ENCODE measurements around the gene ACTR6.

Gene ACTR6

GRCh38 chr12:100208834-100209233 lies 8.2 kb downstream of the ACTR6 start:
- H3K9me3 ChIP-seq (ENCODE audit: severe bottlenecking), result no peaks in the 10 kb centered on the region
- TF ChIP-seq CTCF (IDR thresholded peaks at IDR 0.05; ENCODE audit: low read depth, low read length), result no peak
- no peak overlapping the region for H3K4me3 ChIP-seq (ENCODE audit: low read depth, low read length)
- H3K36me3 ChIP-seq, result peaks cover 58% of the 10 kb centered on the region
- H3K27me3 ChIP-seq (ENCODE audit: insufficient read depth, low read depth, severe bottlenecking), result no peaks in the 10 kb centered on the region
- no peak for DNase-seq
- no peak overlapping the region for H3K27ac ChIP-seq

- no peaks in the 10 kb centered on the region for H3K27me3 ChIP-seq (ENCODE audit: insufficient read depth, low read depth, severe bottlenecking)
- H3K27ac ChIP-seq, result no peak overlapping the region
- no peak for DNase-seq
- no peaks in the 10 kb centered on the region for H3K9me3 ChIP-seq (ENCODE audit: severe bottlenecking)
- no peak for TF ChIP-seq CTCF (IDR thresholded peaks at IDR 0.05; ENCODE audit: low read depth, low read length)
- H3K4me3 ChIP-seq (ENCODE audit: low read depth, low read length), result no peak overlapping the region
- peaks cover 50% of the 10 kb centered on the region for H3K36me3 ChIP-seq
Measured at GRCh38 chr12:100211698-100212097, 11.1 kb downstream of the ACTR6 start.

DNA sequence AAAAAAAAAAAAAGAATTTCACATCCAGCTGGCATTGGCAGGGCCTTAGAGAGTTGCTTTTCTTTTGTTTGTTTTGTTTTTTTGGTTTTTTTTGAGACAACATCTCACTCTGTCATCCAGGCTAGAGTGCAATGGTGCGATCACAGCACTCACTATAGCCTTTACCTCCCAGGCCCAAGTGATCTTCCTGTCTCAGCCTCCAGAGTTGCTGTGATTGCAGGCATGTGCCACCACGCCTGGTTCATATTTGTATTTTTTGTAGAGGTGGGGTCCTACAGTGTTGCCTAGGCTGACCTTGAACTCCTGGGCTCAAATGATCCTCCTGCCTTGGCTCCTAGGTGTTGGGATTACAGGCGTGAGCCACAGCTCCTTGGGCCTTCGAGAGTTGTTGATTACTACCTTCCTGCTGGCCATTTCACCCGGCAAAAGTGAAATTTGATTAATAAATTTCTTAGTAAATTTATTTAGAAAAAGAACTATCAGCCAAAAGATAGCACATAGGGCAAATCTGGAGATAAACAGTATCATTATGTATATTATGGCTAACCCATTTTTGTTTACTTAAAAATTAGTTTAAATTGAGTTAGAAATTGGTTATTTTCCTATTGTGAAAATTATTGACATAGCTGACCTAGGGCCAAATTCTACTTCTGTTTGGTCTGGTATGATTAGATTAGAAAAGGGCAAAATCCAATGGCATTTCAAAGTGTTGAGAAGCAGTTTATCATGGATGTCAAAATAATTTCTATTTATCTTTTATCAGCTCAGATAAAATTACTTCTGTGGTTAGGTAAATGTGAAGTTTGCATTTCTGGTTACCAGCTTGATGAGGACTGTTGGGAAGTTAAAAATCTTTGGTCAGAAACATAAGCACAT lies 12.6 kb downstream of the ACTR6 start:
- H3K36me3 ChIP-seq, result peaks cover 40% of the 10 kb centered on the region
- no peak for TF ChIP-seq CTCF (IDR thresholded peaks at IDR 0.05; ENCODE audit: low read depth, low read length)
- no peak overlapping the region for H3K27ac ChIP-seq
- H3K9me3 ChIP-seq (ENCODE audit: severe bottlenecking), result no peaks in the 10 kb centered on the region
- no peak overlapping the region for H3K4me3 ChIP-seq (ENCODE audit: low read depth, low read length)
- no peaks in the 10 kb centered on the region for H3K27me3 ChIP-seq (ENCODE audit: insufficient read depth, low read depth, severe bottlenecking)
- DNase-seq, result no peak

DNA sequence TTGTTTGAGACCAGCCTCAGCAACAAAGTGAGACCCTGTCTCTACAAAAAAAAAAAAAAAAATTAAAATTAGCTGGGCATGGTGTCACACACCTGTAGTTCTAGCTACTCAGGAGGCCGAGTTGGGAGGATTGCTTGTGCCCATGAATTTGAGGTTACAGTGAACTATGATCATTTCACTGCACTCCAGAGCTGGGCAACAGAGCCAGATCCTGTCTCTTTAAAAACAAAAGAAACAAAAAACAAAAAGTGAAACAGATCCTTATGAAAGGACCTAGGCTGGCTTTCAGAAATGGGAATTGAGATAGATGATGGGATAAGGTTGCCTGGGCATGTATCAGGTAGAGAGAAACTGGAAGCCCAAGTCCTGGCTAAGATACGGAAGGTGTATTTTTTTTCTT lies 13.9 kb downstream of the ACTR6 start:
- H3K27me3 ChIP-seq (ENCODE audit: insufficient read depth, low read depth, severe bottlenecking), result no peaks in the 10 kb centered on the region
- DNase-seq, result no peak
- no peak overlapping the region for H3K4me3 ChIP-seq (ENCODE audit: low read depth, low read length)
- no peak overlapping the region for H3K27ac ChIP-seq
- no peaks in the 10 kb centered on the region for H3K9me3 ChIP-seq (ENCODE audit: severe bottlenecking)
- TF ChIP-seq CTCF (IDR thresholded peaks at IDR 0.05; ENCODE audit: low read depth, low read length), result no peak
- H3K36me3 ChIP-seq, result peaks cover 31% of the 10 kb centered on the region

- Histone ChIP-seq H3K36me3 (peaks cover 32% of the 10 kb centered on the region), H3K27ac (no peak overlapping the region), H3K27me3 (ENCODE audit: insufficient read depth, low read depth, severe bottlenecking) (no peaks in the 10 kb centered on the region), H3K4me3 (ENCODE audit: low read depth, low read length) (no peak overlapping the region), H3K9me3 (ENCODE audit: severe bottlenecking) (no peaks in the 10 kb centered on the region)
- no peak for TF ChIP-seq CTCF (IDR thresholded peaks at IDR 0.05; ENCODE audit: low read depth, low read length)
- DNase-seq, result no peak
Measured at GRCh38 chr12:100215209-100215608, 14.6 kb downstream of the ACTR6 start.

GRCh38 chr12:100216337-100216736 lies 15.7 kb downstream of the ACTR6 start:
- Histone ChIP-seq H3K4me3 (ENCODE audit: low read depth, low read length) (no peak overlapping the region), H3K36me3 (peaks cover 32% of the 10 kb centered on the region), H3K27me3 (ENCODE audit: insufficient read depth, low read depth, severe bottlenecking) (no peaks in the 10 kb centered on the region), H3K27ac (no peak overlapping the region), H3K9me3 (ENCODE audit: severe bottlenecking) (no peaks in the 10 kb centered on the region)
- no peak for DNase-seq
- no peak for TF ChIP-seq CTCF (IDR thresholded peaks at IDR 0.05; ENCODE audit: low read depth, low read length)

Measured in WERI-Rb-1 (cell line).